GM19193 (cell line): ENCODE data around the gene HOXD8.

Source experiments
- POLR2A ChIP-seq: IDR thresholded peaks from 4 replicates; pipeline ENCODE4 v1.6.1; 2011; ENCODE audit not compliant: insufficient read depth, insufficient read length; ENCODE audit errors: extremely low read depth

Gene HOXD8

GRCh38 chr2:176114120-176114929, 15.2 kb upstream of the HOXD8 start:
- no peak for TF ChIP-seq POLR2A

GRCh38 chr2:176114930-176115625, 14.4 kb upstream of the HOXD8 start:
- no peak for TF ChIP-seq POLR2A

GRCh38 chr2:176115883-176116813, 13.4 kb upstream of the HOXD8 start, which contains the start of gene HOXD10:
Gene HOXD10, plus strand, starts transcription at chr2:176116778. Its CDS starts 56 bp downstream, at chr2:176116834.
- no peak for TF ChIP-seq POLR2A

- TF ChIP-seq POLR2A, result no peak
Observed at GRCh38 chr2:176117162-176117822, 12.2 kb upstream of the HOXD8 start.

- no peak for TF ChIP-seq POLR2A
Observed at GRCh38 chr2:176117823-176118371, 11.6 kb upstream of the HOXD8 start.

- no peak for TF ChIP-seq POLR2A
Observed at GRCh38 chr2:176118601-176119339, 10.7 kb upstream of the HOXD8 start.

- no peak for TF ChIP-seq POLR2A
Observed at GRCh38 chr2:176120364-176121189, 8.9 kb upstream of the HOXD8 start.

GRCh38 chr2:176121190-176122051, 8.1 kb upstream of the HOXD8 start:
- TF ChIP-seq POLR2A, result no peak

- TF ChIP-seq POLR2A, result no peak
Observed at GRCh38 chr2:176122052-176122682, 7.3 kb upstream of the HOXD8 start.

GRCh38 chr2:176122683-176123410, 6.7 kb upstream of the HOXD8 start, which contains the start of gene HOXD9:
Gene HOXD9, plus strand, starts transcription at chr2:176122719. Its CDS starts 50 bp downstream, at chr2:176122769.
- no peak for TF ChIP-seq POLR2A
